ENCODE measurements around the gene NTN5. TPM values are rescaled to one million over a fixed set of nuclear protein-coding genes. Genes with fewer than 3 reads are reported as not detected.

NTN5 gene
- total RNA-seq, 4 donors from 2014 or later: 0.64 to 2.2 (median 1.3) TPM

DNA sequence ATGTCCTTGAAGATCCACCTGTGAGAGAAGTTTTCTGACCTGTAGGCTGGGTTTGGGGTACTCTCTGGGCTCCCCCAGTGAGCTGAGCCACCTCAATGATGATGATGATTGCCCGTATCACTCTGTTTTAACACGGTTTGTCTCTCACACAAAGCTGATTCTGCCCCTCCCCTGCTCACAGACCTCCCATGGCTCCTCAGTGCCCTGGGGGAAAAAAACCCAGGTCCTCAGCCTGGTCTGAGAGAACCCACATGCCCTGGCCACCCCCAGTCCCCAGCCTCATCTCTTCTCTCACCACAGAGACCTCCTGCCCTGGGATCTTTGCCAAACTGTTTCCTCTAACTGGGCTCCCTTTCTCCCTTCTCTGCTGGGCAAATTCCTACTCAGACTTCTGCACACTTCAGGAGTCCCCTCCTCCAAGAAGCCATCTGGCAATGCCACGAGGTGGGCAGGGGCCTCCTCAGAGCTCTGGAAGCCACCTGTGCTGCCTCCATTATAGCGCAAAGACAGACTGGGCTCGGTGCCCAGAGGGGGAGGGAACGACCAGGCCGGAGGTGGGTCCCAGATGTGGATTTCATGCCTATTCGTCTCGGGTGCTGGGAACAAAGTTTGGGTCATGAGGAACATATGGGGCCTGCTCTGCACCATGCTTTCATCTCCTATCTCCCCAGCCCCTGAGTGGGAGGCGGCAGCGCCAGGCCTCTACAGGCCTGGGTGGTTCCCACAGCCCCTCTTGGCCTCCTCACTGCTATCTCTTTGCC, 18.3 kb downstream of the NTN5 start:
- TF ChIP-seq CTCF (IDR thresholded peaks at IDR 0.05) (no peak), POLR2AphosphoS5 (IDR thresholded peaks at IDR 0.05) (no peak), POLR2A (IDR thresholded peaks at IDR 0.05) (no peak), EP300 (IDR thresholded peaks at IDR 0.05) (no peak)
- Histone ChIP-seq H3K9me3 (no peaks in the 10 kb centered on the region), H3K27me3 (no peaks in the 10 kb centered on the region), H3K27ac (no peak overlapping the region), H3K4me1 (peaks cover 3% of the 10 kb centered on the region), H3K4me3 (no peak overlapping the region), H3K36me3 (no peaks in the 10 kb centered on the region)
- DNase-seq (ENCODE audit: low spot score in 2 of 2): no peak
- 44% methylated on average over 11 of the region's 11 CpGs for WGBS

DNA sequence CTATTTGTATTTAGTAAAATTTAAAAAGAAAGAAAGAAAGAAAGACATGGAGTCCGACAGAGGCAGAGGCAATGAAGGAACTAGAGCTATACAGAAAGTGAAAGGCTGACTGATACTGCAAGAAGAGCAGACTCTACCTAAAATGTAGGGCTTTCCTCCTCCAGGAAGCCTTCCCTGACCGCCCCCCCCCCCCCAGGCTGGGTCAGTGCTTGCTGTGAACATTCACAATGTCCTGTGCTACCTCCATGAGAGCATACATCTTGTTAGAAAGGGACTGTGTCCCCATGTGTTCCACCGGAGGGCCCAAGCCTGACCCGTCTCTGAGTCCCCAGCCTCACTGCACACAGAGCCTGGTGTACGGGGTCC, 21.2 kb downstream of the NTN5 start:
- Histone ChIP-seq H3K4me3 (no peak overlapping the region), H3K4me1 (peaks cover 10% of the 10 kb centered on the region), H3K36me3 (no peaks in the 10 kb centered on the region), H3K9me3 (no peaks in the 10 kb centered on the region), H3K27me3 (no peaks in the 10 kb centered on the region), H3K27ac (no peak overlapping the region)
- 87% methylated on average over 5 of the region's 5 CpGs for WGBS
- no peak for DNase-seq (ENCODE audit: low spot score in 2 of 2)
- TF ChIP-seq POLR2A (IDR thresholded peaks at IDR 0.05): no peak
- no peak for TF ChIP-seq POLR2AphosphoS5 (IDR thresholded peaks at IDR 0.05)
- TF ChIP-seq CTCF (IDR thresholded peaks at IDR 0.05): no peak
- no peak for TF ChIP-seq EP300 (IDR thresholded peaks at IDR 0.05)

DNA sequence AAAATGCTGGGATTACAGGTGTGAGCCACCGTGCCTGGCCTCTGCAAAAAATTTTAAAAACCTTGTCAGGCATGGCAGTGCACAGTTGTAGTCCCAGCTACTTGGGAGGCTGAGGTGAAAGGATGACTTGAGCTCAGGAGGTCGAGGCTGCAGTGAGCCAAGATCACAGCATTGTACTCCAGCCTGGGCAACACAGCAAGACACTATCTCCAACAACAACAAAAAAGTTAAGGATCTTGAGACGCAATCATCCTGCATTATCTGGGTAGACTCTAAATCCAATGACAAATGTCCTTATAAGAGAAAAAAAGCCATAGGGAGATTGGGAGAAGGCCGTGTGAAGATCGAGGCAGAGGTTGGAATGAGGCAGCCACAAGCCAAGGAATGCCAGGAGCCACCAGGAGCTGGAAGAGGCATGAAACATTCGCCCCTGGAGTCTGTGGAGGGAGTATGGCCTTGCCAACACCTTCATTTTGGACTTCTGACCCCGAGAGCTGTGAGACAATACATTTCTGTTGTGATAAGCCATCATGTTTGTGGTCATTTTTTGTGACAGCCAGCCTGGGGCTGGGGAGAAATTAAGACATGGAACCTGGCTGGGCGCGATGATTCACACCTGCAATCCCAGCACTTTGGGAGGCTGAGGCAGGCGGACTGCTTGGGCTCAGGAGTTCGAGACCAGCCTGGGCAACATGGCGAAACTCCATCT, 21.7 kb downstream of the NTN5 start:
- H3K4me3 ChIP-seq: no peak overlapping the region
- H3K4me1 ChIP-seq: peaks cover 15% of the 10 kb centered on the region
- 97% methylated on average over 12 of the region's 12 CpGs for WGBS
- H3K27me3 ChIP-seq: no peaks in the 10 kb centered on the region
- no peak for DNase-seq (ENCODE audit: low spot score in 2 of 2)
- no peak for TF ChIP-seq EP300 (IDR thresholded peaks at IDR 0.05)
- no peak for TF ChIP-seq POLR2A (IDR thresholded peaks at IDR 0.05)
- TF ChIP-seq CTCF (IDR thresholded peaks at IDR 0.05): no peak
- no peak for TF ChIP-seq POLR2AphosphoS5 (IDR thresholded peaks at IDR 0.05)
- no peaks in the 10 kb centered on the region for H3K9me3 ChIP-seq
- H3K27ac ChIP-seq: no peak overlapping the region
- H3K36me3 ChIP-seq: no peaks in the 10 kb centered on the region

- DNase-seq (ENCODE audit: low spot score in 2 of 2): no peak
- Histone ChIP-seq H3K27ac (no peak overlapping the region), H3K27me3 (no peaks in the 10 kb centered on the region), H3K4me3 (no peak overlapping the region), H3K36me3 (no peaks in the 10 kb centered on the region), H3K9me3 (no peaks in the 10 kb centered on the region), H3K4me1 (peaks cover 33% of the 10 kb centered on the region)
- WGBS: 69% methylated on average over 2 of the region's 2 CpGs
- TF ChIP-seq CTCF (IDR thresholded peaks at IDR 0.05): no peak
- TF ChIP-seq EP300 (IDR thresholded peaks at IDR 0.05): no peak
- no peak for TF ChIP-seq POLR2AphosphoS5 (IDR thresholded peaks at IDR 0.05)
- TF ChIP-seq POLR2A (IDR thresholded peaks at IDR 0.05): no peak
Observed at GRCh38 chr19:48648134-48648533, 24.7 kb downstream of the NTN5 start.

DNA sequence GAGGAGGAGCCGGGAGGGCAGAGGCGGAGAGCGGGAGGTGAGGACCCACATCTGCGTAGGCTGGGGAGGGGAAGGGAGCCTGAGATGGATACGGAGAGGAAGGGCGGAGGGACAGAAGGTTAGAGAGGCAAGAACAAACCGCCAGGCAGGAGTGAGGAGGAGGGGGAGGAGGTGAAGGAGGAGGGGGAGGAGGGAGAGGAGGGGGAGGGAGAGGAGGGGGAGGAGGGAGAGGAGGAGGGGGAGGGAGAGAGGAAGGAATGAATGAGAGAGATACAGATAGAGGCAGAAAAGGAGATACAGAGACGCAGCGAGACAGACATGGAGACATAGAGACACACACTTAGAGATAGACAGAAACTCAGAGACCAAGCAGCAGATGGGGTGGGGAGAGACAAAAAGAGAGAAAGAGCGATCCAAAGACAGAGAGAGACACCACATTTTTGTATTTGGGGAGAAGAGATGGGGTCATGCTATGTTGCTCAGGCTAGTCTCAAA, 26.0 kb downstream of the NTN5 start:
- Histone ChIP-seq H3K4me1 (peaks cover 33% of the 10 kb centered on the region), H3K9me3 (no peaks in the 10 kb centered on the region), H3K27ac (peak overlapping the region; percentile 91), H3K36me3 (no peaks in the 10 kb centered on the region), H3K4me3 (peak overlapping the region; percentile 68), H3K27me3 (no peaks in the 10 kb centered on the region)
- TF ChIP-seq POLR2AphosphoS5 (IDR thresholded peaks at IDR 0.05) (no peak), POLR2A (IDR thresholded peaks at IDR 0.05) (no peak), EP300 (IDR thresholded peaks at IDR 0.05) (no peak), CTCF (IDR thresholded peaks at IDR 0.05) (no peak)
- 9% methylated on average over 10 of the region's 10 CpGs for WGBS
- DNase-seq (ENCODE audit: low spot score in 2 of 2): no peak

Measured in suprapubic skin (tissue), 4 donors.